Spleen (tissue), 7 donors: ENCODE measurements around the gene CYTH4.

Source experiments
- CTCF ChIP-seq, 11 experiments: fragments of 200-600 bp in 7 of 11; fragments of 450-650 bp in 4 of 11; sonication (generic) in 4 of 11; IDR thresholded peaks in 8 of 11; conservative IDR thresholded peaks in 3 of 11; 1 replicate in 7 of 11; 2 replicates in 4 of 11; pipeline versions ENCODE4 v1.4.0 to v1.8.0; 2016 to 2021; ENCODE audit warnings: antibody characterized with exemption in 11 of 11, inconsistent platforms in 4 of 11, mild to moderate bottlenecking in 1 of 11
- POLR2A ChIP-seq, 3 donors: fragments of 450-650 bp; IDR thresholded peaks; one replicate each; pipeline ENCODE4 v1.5.1; 2017; ENCODE audit warnings: antibody characterized with exemption in 3 of 3, mild to moderate bottlenecking in 1 of 3
- POLR2AphosphoS5 ChIP-seq, 3 donors: sonication (generic); formaldehyde crosslinking; IDR thresholded peaks; one replicate each; pipeline ENCODE4 v1.5.1; 2017; ENCODE audit warnings: antibody characterized with exemption in 3 of 3
- donor health status: DM: no; HTN: no; CAD: no; lungs with moderate emphysema.
- donor health status: DM: no; HTN: no; CAD: no.
- donor health status: DM: no; HTN: no; CAD: no.

GRCh38 chr22:37279331-37280181 is 2.8 kb upstream of the CYTH4 start:
- TF ChIP-seq CTCF (IDR thresholded peaks at IDR 0.05 in 8 of 11, conservative IDR thresholded peaks at IDR 0.05 in 3 of 11): no peak
- no peak for TF ChIP-seq POLR2AphosphoS5 (IDR thresholded peaks at IDR 0.05)
- TF ChIP-seq POLR2A (IDR thresholded peaks at IDR 0.05): no peak
